22Rv1 (cell line): ENCODE results near the gene ERRFI1.
"Not testable (repeated sequence)": the region's sequence is repeated elsewhere in the genome, so short reads cannot be mapped to it uniquely, and the experiment has no call there.

Experiments used
- ZFX ChIP-seq: fragments of 450-650 bp; IDR thresholded peaks from 2 replicates; pipeline ENCODE4 v1.6.1; 2017; ENCODE audit warnings: antibody characterized with exemption, borderline replicate concordance
- TF ChIP-seq, protein P1 (sequence below): fragments of 450-650 bp; IDR thresholded peaks from 2 replicates; pipeline ENCODE4 v1.5.1; 2017; ENCODE audit warnings: mild to moderate bottlenecking

- TF ChIP-seq, protein P1, sequence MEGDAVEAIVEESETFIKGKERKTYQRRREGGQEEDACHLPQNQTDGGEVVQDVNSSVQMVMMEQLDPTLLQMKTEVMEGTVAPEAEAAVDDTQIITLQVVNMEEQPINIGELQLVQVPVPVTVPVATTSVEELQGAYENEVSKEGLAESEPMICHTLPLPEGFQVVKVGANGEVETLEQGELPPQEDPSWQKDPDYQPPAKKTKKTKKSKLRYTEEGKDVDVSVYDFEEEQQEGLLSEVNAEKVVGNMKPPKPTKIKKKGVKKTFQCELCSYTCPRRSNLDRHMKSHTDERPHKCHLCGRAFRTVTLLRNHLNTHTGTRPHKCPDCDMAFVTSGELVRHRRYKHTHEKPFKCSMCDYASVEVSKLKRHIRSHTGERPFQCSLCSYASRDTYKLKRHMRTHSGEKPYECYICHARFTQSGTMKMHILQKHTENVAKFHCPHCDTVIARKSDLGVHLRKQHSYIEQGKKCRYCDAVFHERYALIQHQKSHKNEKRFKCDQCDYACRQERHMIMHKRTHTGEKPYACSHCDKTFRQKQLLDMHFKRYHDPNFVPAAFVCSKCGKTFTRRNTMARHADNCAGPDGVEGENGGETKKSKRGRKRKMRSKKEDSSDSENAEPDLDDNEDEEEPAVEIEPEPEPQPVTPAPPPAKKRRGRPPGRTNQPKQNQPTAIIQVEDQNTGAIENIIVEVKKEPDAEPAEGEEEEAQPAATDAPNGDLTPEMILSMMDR: not testable (repeated sequence)
- not testable (repeated sequence) for TF ChIP-seq ZFX
These were observed 23.1 kb upstream of the ERRFI1 start for GRCh38 chr1:8049229-8049628.
